ACHN (cell line): Measurements from ENCODE around the gene S100A16.
A peak's percentile ranks its signal among the peaks of the same experiment; 100 is the strongest.
"Not testable (repeated sequence)": the region's sequence is repeated elsewhere in the genome, so short reads cannot be mapped to it uniquely, and the experiment has no call there.

ENCODE experiments used
- DNase-seq: peaks from one replicate; pipeline ENCODE4 v3.0.0-alpha.2; 2015
- in situ Hi-C: cut with HindIII; loops from 2 replicates; pipeline ENCODE4 v1.10.0; 2017; ENCODE audit warnings: low sequenced_read_pairs, low pct_ligation_motif_present, low pct_unique_long_range_greater_than_20kb

Gene S100A16

DNA sequence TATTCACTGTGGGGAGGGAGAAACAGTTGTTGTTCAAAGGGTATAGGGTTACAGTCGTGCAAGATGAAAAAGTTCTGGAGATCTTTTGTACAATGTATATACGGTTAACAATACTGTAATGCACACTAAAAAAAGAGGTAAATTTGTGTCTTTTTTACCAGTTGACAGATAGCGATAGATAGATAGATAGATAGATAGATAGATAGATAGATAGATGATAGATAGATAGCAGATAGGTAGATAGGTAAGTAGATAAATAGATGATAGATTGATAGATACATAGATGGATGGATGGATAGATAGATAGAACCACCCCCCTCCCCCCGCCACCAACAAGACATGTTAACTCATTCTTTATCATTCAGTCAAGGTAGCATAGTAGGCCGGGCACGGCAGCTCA is 10.2 kb downstream of the S100A16 start:
- DNase-seq: no peak
- in situ Hi-C loops: no loop called here

DNA sequence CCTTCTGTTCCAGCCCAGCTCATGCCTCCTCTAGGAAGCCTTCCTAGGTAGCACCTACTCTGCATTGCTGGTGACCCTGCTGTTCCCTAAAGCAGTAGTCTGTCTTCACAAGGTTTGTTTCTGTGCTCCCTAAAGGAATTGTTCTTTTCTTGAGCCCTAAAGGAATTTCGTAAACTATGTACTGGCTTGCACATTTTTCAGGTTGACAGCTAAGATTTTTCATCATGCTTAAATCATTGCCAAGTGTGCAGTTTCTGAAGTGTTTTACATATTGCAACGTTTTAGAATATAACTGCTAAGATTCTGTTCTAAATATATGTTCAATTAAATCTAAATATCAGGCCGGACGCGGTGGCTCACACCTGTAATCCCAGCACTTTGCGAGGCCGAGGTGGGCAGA is 13.1 kb downstream of the S100A16 start:
- DNase-seq: no peak
- in situ Hi-C loops: no loop called here

DNA sequence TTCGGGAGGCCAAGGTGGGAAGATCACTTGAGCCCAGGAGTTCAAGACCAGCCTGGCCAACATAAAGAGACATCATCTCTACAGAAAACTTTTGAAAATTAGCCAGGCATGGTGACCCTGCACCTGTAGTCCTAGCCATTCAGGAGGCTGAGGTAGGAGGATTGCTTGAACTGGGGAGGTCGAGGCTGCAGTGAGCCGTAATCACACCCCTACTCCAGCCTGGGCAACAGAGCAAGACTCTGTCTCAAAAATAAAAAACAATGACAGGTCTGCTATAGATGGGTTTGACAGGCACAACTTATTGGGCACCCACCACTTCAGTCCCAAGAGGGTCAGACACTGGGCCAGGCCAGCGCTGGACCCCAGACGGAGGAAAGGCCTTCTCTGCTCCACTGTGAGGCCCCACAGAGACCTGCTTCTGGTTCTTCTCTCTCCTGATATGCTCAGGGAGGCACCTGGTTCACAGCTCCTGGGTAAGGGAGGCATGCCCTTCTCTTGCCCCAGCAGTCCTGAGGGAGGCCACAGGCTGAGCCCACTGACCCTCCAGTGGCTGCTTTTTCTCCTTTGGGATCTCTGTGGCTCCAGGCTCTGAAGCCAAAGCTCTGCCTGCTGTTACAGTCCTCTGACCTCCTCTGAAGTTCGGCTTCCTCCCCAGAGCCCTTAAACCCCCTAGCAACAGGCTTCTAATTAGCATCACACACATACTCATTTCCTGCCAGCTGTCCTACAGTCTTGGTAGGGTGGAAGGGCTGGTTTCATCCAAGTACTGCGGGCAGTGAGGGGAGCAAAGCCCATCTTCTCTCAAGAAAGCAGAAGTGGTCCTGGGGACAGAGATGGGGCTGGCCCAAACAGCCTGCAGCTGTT is 14.4 kb downstream of the S100A16 start:
- DNase-seq: no peak
- in situ Hi-C loops: no loop called here

DNA sequence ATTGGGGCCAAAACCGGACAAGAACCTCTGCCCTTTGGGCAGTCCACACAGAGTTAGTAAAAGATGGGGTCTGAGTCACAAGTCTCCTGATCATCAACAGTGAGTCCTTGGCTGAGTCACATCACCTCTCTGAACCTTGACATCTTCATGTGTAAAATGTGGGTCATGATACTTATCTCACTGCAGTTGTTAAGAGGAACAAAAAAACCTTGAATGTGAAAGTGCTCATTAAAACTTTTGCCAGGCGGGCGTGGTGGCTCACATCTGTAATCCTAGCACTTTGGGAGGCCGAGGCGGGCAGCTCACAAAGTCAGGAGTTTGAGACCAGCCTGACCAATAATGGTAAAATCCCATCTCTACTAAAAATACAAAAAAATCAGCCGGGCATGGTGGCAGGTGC is 15.7 kb downstream of the S100A16 start:
- in situ Hi-C loops: no loop called here
- peak; percentile 64 for DNase-seq

DNA sequence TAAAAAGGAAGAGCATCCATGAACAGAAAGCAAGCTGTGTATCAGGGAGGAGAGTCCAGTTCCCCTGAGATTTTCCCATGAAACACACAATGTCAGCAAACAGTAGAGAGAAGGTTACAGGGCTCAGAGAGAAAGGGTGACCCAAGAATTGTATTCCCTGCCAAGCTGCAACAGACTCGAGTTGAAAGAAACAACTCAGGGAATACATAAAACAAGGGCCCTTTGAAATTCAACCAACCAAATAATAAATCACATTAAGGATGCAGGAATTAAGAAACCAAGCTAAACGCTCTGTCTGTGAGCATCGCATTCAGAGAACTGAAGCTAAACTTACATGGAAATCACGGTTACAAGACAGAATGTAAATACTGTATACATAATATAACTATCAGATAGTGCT is 20.2 kb downstream of the S100A16 start:
- in situ Hi-C loops: no loop called here
- DNase-seq: no peak

DNA sequence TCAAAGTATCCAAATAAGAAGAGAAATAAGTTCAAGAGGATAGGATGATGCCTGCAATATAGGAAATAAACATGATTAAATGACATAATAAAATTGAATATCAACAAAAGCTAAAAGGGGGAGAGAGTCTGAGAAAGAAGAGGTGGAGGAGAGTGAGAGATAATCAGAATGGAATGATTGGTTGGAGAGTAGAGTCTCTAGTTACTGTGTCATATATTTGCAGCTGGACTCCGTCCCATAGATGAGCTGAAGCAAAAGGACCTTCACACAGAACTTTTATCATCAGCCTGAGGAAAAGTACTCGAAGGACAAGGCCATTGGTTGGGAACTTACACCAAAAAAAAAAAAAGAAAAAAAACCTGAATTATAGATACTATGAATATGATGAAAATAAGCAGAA is 24.5 kb downstream of the S100A16 start:
- DNase-seq: no peak
- in situ Hi-C loops: no loop called here

DNA sequence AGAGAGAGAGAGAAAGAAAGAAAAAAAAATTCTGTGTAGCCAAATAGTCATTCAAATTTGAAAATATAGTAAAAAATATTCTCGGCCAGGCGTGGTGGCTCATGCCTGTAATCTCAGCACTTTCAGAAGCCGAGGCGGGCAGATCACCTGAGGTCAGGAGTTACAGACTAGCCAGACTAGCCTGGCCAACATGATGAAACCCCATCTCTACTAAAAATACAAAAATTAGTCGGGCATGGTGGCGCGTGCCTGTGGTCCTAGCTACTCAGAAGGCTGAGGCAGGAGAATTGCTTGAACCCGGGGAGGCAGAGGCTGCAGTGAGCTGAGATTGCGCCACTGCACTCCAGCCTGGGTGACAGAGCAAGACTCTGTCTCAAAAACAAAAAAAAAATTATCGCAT is 24.9 kb downstream of the S100A16 start:
- DNase-seq, in situ Hi-C loops: not testable (repeated sequence)

DNA sequence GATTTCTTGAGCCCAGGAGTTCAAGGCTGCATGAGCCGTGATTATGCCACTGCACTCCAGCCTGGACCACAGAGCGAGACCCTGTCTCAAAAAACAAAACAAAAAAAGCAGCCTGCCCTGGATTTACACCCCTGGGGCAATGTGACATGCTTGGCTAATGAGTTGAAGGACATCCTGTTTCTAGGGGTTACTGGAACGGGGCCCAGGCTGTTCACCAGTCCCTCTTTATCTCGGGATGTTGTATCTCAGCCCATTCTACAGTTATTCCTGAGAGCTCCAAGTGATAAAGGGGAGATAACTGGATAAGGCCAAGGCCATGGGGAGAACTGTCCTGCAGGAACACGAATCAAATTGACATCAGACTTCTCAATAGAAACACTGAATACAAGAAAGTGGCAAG is 25.6 kb downstream of the S100A16 start:
- no peak for DNase-seq
- in situ Hi-C loops: no loop called here

DNA sequence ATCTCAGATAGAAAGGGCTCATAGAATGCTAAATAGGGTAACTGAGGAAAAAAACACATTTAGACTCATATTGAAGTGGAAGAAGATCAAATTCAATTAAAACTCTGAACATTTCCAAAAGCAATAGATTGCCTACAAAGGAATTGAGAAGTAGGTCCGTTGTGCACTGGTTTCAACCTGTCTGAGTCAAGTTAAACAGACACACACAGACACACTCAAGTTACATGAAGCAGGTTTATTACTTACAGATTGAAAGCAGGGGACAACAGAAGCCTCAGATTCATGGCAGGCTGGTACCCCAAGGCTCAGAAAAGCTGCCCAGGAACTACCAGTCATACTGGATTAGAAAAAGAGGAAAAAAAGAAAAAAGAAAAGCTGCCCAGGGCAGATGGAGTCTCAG is 26.6 kb downstream of the S100A16 start:
- DNase-seq: no peak
- in situ Hi-C loops: no loop called here

DNA sequence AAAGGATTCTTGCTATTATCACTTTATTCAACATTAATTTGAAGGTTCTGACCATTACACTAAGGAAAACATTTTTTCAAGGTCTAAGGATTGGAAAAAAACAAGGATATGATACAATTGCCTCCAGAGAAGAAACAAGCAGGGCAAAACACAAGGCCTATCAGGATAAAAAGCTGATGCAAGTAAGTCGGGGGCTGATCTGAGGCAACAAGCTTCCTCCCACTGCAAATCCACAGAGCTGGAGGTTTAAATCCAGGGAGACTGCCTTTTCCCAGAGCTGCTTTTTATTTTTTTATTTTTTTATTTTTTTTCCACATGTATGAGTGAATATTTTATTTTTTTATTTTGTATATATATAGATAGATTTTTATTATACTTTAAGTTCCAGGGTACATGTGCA is 27.9 kb downstream of the S100A16 start:
- in situ Hi-C loops: no loop called here
- no peak for DNase-seq

DNA sequence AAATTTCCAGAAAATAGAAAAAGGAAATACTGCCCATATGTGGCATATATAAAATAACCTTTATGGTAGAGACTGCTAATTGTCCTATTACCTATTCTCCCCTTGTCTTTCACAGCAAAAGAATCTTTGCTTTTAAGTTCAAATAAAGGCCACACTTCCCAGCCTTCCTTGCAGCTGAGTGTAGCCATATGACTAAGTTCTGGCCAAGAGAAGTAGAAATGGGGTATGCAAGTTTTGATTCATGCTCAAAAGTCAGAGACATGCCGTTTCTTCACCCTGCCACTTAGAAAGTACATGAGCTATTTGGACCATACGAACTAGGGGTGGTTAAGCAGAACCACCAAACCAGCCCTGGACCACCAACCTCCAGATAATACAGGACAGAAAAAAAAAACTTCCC is 29.0 kb downstream of the S100A16 start:
- in situ Hi-C loops: no loop called here

DNA sequence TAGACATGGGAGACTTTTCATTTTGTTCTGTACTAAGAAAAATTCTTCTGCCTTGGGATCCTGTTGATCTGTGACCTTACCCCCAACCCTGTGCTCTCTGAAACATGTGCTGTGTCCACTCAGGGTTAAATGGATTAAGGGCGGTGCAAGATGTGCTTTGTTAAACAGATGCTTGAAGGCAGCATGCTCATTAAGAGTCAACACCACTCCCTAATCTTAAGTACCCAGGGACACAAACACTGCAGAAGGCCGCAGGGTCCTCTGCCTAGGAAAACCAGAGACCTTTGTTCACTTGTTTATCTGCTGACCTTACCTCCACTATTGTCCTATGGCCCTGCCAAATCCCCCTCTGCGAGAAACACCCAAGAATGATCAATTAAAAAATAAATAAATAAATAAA is 29.4 kb downstream of the S100A16 start:
- DNase-seq, in situ Hi-C loops: not testable (repeated sequence)

More for the DNA sequence above, 29.0 kb downstream of the S100A16 start:
- DNase-seq: no peak

DNA sequence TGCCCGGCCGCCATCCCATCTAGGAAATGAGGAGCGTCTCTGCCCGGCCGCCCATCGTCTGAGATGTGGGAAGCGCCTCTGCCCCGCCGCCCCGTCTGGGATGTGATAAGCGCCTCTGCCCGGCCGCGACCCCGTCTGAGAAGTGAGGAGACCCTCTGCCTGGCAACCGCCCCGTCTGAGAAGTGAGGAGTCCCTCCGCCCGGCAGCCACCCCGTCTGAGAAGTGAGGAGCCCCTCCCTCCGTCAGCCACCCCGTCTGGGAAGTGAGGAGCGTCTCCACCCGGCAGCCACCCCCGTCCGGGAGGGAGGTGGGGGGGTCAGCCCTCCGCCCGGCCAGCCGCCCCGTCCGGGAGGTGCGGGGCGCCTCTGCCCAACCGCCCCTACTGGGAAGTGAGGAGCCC is 30.1 kb downstream of the S100A16 start:
- in situ Hi-C loops, DNase-seq: not testable (repeated sequence)

DNA sequence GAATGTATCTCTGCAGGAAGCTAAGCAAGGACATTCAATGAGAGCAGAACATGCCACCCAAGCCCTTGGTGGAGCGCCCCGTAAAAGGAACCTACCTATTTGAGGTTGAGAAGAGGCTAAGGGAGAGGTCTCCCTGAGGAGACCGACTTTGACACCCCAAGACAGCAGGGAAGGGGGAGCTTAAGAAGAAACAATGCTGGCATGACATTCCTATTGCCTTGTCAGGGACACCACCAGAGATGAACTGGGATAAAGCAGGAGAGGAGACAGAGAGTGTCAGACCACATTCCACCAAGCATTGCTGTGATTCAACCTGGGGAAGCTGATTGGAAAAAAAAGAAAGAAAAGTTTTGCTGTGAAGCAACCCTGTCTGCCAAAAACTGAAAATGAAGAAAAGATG is 34.0 kb downstream of the S100A16 start:
- in situ Hi-C loops: no loop called here
- no peak for DNase-seq

DNA sequence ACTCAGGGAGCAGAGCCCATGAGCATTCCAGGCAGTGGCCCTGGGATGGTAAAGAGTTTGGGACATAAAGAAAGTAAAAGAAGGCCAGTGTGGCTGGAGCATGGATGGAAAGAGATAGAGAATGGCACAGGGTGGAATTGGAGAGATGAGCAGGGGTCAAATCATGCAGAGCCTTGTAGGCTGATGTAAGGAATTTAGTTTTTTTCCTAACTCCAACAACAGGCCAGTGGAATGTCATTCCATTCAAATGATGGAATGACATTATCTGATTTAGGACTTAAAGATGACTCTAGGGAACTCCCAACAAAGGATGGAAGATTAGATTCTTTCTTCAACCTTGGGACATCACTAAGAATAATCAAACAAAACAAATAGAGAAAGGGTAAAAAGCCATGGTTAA is 34.4 kb downstream of the S100A16 start:
- in situ Hi-C loops: no loop called here
- peak; percentile 20 for DNase-seq

DNA sequence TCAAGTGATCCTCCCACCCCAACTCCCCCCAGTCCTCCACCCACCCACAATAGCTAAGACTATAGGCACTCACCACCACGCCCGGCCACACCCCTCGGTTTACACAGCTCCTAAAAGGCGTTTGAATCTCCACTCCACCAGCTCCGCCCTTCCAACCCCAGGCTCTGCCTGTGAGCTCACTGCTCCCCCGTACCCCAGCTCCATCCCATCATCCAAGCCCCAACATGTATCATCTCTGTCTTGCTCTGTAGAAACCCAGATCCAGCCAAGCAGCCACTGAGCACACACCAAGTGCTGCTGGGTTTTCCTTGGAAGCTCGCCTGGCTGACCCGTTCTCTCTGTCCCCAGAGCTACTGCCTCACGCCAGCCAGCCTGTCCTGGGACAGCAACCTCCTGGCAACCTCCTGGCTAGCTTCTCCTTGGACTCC is 35.3 kb downstream of the S100A16 start:
- in situ Hi-C loops: no loop called here
- no peak for DNase-seq

DNA sequence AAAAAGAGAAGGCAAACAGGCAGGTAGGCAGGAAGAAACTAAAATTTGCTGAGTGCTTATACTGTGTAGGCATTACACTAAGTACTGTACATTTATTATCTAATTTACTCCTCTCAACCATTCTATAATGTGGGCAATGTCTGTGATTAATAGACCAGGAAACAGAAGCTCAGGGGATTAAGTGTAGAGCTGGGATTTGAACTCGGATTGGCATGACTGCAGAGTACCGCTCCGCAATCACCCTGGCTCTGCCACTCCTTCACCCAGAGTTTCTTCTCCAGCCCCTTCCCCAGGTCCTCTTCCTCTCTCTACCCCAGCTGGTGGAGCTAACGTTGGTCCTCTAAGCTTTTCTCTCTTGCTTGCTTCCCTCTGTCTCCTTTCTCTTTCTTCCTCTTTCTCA is 35.8 kb downstream of the S100A16 start:
- in situ Hi-C loops: no loop called here
- DNase-seq: no peak

DNA sequence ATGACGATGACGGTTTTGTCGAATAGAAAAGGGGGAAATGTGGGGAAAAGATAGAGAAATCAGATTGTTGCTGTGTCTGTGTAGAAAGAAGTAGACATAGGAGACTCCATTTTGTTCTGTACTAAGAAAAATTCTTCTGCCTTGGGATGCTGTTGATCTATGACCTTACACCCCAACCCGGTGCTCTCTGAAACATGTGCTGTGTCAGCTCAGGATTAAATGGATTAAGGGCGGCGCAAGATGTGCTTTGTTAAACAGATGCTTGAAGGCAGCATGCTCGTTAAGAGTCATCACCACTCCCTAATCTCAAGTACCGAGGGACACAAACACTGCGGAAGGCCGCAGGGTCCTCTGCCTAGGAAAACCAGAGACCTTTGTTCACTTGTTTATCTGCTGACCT is 37.4 kb downstream of the S100A16 start:
- DNase-seq: not testable (repeated sequence)

DNA sequence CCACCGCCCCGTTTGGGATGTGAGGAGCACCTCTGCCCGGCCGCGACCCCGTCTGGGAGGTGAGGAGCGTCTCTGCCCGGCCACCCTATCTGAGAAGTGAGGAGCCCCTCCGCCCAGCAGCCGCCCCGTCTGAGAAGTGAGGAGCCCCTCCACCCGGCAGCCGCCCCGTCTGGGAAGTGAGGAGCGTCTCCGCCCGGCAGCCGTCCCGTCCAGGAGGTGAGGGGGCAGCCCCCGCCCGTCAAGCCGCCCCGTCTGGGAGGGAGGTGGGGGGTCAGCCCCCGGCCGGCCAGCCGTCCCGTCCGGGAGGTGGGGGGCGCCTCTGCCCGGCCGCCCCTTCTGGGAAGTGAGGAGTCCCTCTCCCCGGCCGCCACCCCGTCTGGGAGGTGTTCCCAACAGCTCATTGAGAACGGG is 37.9 kb downstream of the S100A16 start:
- DNase-seq, in situ Hi-C loops: not testable (repeated sequence)

More for the DNA sequence above, 37.4 kb downstream of the S100A16 start:
- in situ Hi-C loops: not testable (repeated sequence)

DNA sequence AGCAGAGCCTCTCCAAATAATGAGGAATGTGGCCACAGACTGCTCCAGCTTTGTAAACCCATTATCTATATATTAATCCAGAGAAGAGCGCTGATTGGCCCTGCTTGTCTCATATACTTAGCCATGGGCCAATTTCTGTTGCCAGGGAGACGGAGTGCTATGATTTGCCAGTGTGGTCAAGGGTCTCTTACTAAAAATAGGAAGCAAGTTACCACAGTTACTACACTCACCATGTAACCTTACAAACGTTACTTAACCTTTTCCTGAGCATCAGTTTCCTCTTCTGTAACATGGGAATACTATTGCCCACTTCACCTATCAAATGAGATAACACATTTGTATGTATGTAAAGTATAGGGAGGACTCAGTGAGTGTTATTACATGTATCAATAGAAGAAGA is 39.6 kb downstream of the S100A16 start:
- no peak for DNase-seq
- in situ Hi-C loops: no loop called here
